ENCODE results near the gene SLC38A11. TPM values are rescaled to one million over a fixed set of nuclear protein-coding genes. Genes with fewer than 3 reads are reported as not detected.
A peak's percentile ranks its signal among the peaks of the same experiment; 100 is the strongest.

SLC38A11 gene
- total and polyA plus RNA-seq, 2 of the 13 experiments (the other 11 are each of a cell fraction or from before 2014, with no cell fraction given) = 14.0 to 14.3 TPM

GRCh38 chr2:164913640-164914350 lies 41.5 kb downstream of the SLC38A11 start (continued):
- TF ChIP-seq ZNF318 (CRISPR knock-in tag; IDR thresholded peaks at IDR 0.05) (no peak), ZNF18 (CRISPR knock-in tag; IDR thresholded peaks at IDR 0.05; ENCODE audit: insufficient replicate concordance) (no peak), DNMT1 (CRISPR knock-in tag; IDR thresholded peaks at IDR 0.05) (no peak), PATZ1 (CRISPR knock-in tag; IDR thresholded peaks at IDR 0.05) (no peak), ZNF780A (CRISPR knock-in tag; IDR thresholded peaks at IDR 0.05) (no peak), ZNF431 (CRISPR knock-in tag; IDR thresholded peaks at IDR 0.05; ENCODE audit: borderline replicate concordance, low read depth) (no peak), ZNF205 (CRISPR knock-in tag; IDR thresholded peaks at IDR 0.05) (no peak), DNMT3B (CRISPR knock-in tag; conservative IDR thresholded peaks at IDR 0.05) (no peak), PAF1 (CRISPR knock-in tag; IDR thresholded peaks at IDR 0.05) (no peak), ZNF740 (CRISPR knock-in tag; IDR thresholded peaks at IDR 0.05) (0 out of 2 replicates have a peak, but pooled peaks have one; percentile 30), ZNF292 (CRISPR knock-in tag; IDR thresholded peaks at IDR 0.05; ENCODE audit: borderline replicate concordance, low read depth) (peak; percentile 32; the same call in 1 of the 2 replicates), MAFF (IDR thresholded peaks at IDR 0.05; ENCODE audit: low read depth, low read length) (no peak), ZNF768 (CRISPR knock-in tag; IDR thresholded peaks at IDR 0.05) (no peak), FOXC1 (CRISPR knock-in tag; IDR thresholded peaks at IDR 0.05; ENCODE audit: borderline replicate concordance) (no peak), STAG1 (CRISPR knock-in tag; IDR thresholded peaks at IDR 0.05) (peak; percentile 41)

Data from HepG2 (cell line).